ENCODE measurements around the gene CBLN3.

The CBLN3 gene

DNA sequence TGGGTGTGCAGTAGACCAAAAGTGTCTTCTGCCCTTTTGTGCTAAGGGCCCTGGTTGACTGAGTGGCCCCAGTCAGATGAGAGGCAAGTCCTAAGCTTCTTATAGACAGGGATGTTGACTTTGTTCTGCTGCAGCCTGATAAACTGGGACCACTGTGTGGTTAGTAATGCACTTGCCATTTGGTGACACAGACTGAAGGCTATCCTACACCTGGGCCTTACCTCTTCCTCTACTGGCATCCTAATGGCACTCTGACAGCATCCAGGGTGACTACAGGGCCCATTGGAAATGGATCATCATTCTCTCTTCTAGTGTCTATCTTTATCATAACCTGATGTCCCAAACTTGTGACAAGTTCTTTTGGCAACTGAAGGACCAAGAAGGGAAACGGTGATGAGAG lies 9.8 kb upstream of the CBLN3 start:
- no peak for DNase-seq (ENCODE audit: low spot score)

- DNase-seq (ENCODE audit: low spot score), result no peak
These were observed 9.0 kb upstream of the CBLN3 start for GRCh38 chr14:24438223-24439097.

GRCh38 chr14:24437736-24438067 lies 8.2 kb upstream of the CBLN3 start:
- DNase-seq (ENCODE audit: low spot score), result no peak

DNA sequence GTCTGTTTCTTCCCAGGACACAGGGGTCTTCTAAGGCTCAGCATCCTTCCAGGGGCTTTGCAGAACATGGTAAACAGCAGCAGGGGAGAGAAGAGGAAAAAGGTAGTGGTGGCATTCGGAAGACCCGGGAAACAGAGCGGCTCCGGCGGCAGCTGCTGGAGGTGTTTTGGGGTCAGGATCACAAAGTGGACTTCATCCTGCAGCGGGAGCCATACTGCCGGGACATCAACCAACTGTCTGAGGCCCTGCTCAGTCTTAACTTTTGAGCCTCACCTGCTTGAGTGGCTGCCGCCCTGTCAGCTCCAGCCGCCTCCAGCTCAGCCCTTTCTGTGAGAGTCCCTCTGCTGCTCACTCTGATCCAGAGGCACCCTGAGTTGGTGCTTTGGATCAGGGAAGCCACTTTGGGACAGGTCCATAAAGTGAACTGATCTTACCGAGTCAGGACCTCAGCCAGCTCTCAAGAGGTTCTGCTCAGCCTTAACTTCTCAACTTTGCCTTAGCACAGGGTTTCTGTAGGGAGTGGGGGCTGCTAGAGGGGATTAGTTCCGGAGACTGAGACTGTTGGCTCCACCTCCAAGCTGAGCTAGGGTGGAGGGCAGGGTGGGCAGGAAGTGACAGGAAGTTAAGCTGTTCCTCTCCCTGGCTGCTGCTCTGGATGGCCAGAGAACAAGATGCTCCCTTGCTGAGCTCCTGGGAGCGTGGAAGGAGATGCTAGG lies 7.7 kb upstream of the CBLN3 start:
- no peak for DNase-seq (ENCODE audit: low spot score)

DNA sequence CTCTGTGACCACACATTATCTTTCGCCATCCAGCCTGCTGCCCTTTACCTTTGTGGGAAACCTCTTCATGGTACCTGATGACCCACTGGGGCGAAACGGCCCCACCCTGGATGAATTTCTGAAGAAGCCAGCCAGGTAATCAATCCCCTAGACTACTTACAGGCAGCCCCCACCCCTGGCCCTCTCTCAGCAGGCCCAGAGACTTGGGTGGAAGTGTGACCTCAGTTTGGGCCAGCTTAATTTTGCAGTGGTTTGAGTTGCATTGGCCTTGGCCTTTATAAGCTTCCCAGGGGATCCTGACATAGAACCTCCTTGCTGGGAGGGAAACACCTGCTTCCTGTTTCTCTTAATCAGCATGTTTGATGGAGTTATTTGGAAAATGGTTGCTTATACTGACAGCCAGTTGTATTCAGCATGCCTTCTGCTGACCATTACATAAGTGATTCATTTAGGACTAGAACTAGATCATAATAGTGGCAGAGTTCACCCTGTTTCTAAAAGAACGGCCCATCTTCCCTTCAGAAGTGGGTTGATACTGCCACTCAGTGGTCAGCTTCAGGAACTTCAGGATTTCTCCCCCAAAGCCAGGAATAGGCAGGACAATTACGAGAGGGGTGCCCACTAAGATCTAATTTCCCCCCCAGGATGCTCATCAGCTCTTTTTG lies 7.0 kb upstream of the CBLN3 start:
- peak; percentile 56 for DNase-seq (ENCODE audit: low spot score)

DNA sequence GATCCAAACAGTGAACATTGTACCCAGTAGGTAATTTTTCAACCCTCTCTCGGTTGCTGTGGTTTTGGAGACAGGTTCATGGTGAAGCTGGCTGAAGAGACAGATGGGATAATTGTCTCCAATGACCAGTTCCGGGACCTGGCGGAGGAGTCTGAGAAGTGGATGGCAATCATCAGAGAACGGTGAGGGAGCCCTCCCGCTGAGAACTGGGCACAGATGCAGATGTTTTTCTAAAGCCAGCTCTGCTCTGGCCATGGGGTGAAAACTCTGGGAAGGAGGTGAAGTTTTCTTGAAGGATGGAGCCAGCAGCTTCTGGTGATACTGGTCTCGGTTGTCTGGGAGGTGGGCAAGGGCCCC lies 6.5 kb upstream of the CBLN3 start:
- DNase-seq (ENCODE audit: low spot score), result no peak

DNA sequence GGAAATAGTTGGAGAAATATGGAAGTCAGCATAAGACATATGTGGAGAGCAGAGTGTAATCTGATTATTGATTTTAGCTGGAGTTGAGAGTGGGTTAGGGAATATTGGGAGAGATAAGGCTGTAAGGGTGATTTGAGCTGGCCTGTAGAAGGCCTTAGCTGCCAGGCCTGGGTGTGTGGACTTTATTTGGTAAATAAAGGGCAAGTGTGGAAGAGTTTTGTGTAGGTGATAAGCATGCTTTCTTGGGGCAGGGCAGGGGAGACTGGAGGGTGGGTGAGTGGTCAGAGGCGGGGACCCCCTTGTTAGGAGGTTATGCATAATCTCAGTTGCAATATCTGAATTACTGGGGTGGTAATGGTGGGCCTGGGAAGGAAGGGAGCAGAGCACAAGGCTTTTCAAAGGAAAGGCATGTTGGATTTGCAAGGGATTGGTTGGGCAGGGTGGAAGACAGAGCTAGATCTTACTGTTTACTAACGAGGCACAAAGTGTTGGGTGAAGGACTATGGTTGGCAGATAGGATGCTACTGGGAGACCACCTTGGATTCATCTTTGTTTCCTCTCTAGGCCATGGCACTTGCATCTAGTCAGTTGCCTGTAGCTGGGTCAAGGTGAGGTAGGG lies 5.8 kb upstream of the CBLN3 start:
- DNase-seq (ENCODE audit: low spot score), result no peak

GRCh38 chr14:24434676-24435075 lies 5.2 kb upstream of the CBLN3 start:
- no peak for DNase-seq (ENCODE audit: low spot score)

DNA sequence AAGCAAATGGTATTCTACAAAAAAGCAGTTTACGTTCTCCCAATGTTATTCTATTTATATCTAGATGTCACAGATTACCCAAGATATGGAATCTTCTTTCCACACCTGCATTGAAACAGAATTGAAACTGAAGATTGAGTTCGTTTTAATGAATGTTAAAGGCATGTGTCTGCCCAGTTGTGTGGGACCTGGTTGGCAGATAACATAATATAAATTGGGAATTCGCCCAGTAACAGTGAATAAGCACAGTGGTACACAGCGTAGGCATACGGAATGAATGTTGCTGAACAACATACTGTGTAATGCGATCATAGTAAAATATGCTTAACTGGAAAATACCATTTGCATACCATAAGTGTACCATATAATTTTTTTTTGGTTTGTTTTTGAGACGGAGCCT lies 4.6 kb upstream of the CBLN3 start:
- no peak for DNase-seq (ENCODE audit: low spot score)

DNA sequence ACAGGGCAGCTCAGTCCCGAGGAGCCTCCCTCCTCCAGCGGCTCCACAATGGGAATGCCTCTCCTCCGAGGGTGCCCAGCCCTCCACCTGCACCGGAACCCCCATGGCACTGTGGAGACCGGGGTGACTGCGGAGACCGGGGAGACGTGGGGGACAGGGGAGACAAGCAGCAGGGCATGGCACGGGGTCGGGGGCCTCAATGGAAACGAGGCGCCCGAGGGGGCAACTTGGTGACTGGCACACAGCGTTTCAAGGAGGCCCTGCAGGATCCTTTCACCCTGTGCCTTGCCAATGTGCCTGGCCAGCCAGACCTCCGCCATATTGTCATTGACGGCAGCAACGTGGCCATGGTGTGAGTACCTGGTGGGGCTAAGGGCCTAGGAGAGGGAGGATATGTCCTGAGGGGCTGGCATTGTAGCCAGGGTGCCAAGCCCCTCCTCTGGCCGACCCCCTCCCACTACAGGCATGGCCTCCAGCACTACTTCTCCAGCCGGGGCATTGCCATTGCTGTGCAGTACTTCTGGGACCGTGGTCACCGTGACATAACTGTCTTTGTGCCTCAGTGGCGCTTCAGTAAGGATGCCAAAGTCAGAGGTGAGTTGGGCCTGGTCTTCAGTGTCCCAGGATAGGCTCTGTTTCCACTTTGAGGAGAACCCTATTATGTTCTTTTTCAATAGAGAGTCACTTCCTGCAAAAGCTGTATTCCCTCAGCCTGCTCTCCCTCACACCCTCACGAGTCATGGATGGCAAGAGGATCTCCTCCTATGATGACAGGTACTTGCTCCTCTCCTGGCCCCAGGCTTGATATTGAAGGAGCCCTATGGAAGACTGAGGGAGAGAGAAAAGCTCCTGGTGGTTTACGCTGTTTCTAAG lies 3.0 kb upstream of the CBLN3 start:
- no peak for DNase-seq (ENCODE audit: low spot score)

GRCh38 chr14:24431569-24432258 lies 2.2 kb upstream of the CBLN3 start:
- DNase-seq (ENCODE audit: low spot score), result peak; percentile 90

DNA sequence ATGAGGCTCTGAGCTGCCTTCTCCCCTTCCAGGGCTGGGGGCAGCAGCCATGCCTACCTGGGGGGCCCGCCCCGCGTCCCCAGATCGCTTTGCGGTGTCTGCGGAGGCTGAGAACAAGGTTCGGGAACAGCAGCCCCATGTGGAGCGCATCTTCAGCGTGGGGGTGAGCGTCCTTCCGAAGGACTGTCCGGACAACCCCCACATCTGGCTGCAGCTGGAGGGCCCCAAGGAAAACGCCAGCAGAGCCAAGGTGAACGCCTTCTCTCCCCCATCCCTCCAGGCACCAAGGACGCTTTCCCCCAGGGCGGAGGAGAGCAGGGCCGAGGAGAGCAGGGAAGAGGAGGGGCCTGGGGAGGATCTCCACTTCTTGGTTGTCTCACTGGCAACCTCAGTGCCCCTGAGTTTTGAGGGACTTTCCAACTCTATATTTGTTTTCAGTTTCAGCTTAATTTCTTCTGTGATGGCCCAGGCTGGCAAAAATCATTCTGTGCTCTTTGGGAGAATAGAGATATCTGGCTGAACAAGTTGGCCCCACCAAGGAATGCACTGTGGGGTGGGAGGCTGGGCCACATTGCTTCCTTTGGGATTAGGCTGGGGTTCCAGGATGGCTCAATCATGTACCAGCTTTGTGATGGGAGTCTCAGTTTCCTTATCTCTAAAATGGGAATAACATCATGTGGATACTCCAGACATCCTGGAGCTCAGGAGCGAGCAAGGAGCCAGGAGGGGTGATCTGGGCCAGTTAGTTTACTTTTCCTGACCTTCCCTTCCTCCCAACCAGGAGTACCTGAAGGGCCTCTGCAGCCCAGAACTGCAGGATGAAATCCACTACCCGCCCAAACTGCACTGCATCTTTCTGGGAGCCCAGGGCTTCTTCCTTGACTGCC lies 1.5 kb upstream of the CBLN3 start:
- peak; percentile 72 for DNase-seq (ENCODE audit: low spot score)

GRCh38 chr14:24430143-24430681 lies 744 bp upstream of the CBLN3 start:
- peak; percentile 41 for DNase-seq (ENCODE audit: low spot score)

GRCh38 chr14:24428628-24429394 lies 657 bp downstream of the CBLN3 start:
- DNase-seq (ENCODE audit: low spot score), result no peak

GRCh38 chr14:24427537-24428508 lies 1.6 kb downstream of the CBLN3 start:
- no peak for DNase-seq (ENCODE audit: low spot score)

DNA sequence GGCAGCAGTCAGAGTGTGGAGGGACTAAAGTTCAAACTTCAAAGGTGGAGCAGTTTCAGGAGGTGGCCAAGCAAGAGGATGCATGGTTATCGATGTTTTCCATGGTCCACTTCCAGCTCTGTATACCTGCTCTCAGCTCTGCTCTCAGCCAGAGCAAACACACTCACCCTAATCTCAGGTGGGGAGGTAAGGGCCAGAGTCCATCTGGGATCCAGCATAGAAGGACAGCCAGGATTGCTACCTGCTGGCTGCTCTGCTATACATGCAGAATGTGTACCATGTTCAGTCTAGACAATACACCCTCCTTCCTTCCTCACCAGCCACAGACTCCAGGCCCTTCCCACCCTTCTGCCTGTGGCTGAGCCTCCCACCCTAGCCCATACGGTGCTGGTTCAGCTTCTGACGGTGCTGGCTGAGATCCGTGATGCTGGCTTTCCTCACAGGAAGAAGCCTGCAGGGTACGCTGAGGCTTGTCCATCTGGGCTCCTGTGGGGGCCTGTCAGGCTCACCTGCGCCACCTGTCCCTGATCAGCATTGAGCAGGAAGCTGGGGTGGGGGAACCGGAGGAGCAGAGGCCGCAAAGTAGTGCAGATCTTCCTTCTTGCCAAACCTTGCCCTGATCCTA lies 2.4 kb downstream of the CBLN3 start:
- peak; percentile 42 for DNase-seq (ENCODE audit: low spot score)
